ENCODE measurements around the gene NTM.

Gene NTM

GRCh38 chr11:131917634-131918384, 547.4 kb downstream of the NTM start:
- DNase-seq (ENCODE audit: low spot score): no peak

- DNase-seq (ENCODE audit: low spot score): no peak
These were observed 548.2 kb downstream of the NTM start for GRCh38 chr11:131918663-131919062.

GRCh38 chr11:131922220-131922619, 551.8 kb downstream of the NTM start:
- DNase-seq (ENCODE audit: low spot score): no peak

GRCh38 chr11:131923309-131923708, 552.9 kb downstream of the NTM start:
- DNase-seq (ENCODE audit: low spot score): no peak

GRCh38 chr11:131924001-131924400, 553.6 kb downstream of the NTM start:
- no peak for DNase-seq (ENCODE audit: low spot score)

- DNase-seq (ENCODE audit: low spot score): no peak
These were observed 554.2 kb downstream of the NTM start for GRCh38 chr11:131924457-131925201.

GRCh38 chr11:131925829-131926228, 555.4 kb downstream of the NTM start:
- no peak for DNase-seq (ENCODE audit: low spot score)

GRCh38 chr11:131928992-131929391, 558.6 kb downstream of the NTM start:
- no peak for DNase-seq (ENCODE audit: low spot score)

- no peak for DNase-seq (ENCODE audit: low spot score)
These were observed 562.3 kb downstream of the NTM start for GRCh38 chr11:131932584-131933325.

GRCh38 chr11:131934006-131934405, 563.6 kb downstream of the NTM start:
- no peak for DNase-seq (ENCODE audit: low spot score)

- DNase-seq (ENCODE audit: low spot score): no peak
These were observed 567.9 kb downstream of the NTM start for GRCh38 chr11:131938351-131938751.

GRCh38 chr11:131940126-131940525, 569.7 kb downstream of the NTM start:
- no peak for DNase-seq (ENCODE audit: low spot score)

GRCh38 chr11:131942878-131943277, 572.5 kb downstream of the NTM start:
- no peak for DNase-seq (ENCODE audit: low spot score)

- DNase-seq (ENCODE audit: low spot score): no peak
These were observed 572.9 kb downstream of the NTM start for GRCh38 chr11:131943295-131943694.

- no peak for DNase-seq (ENCODE audit: low spot score)
These were observed 574.3 kb downstream of the NTM start for GRCh38 chr11:131944736-131945135.

- DNase-seq (ENCODE audit: low spot score): no peak
These were observed 575.3 kb downstream of the NTM start for GRCh38 chr11:131945706-131946105.

- no peak for DNase-seq (ENCODE audit: low spot score)
These were observed 577.1 kb downstream of the NTM start for GRCh38 chr11:131947511-131947910.

- no peak for DNase-seq (ENCODE audit: low spot score)
These were observed 580.7 kb downstream of the NTM start for GRCh38 chr11:131951121-131951520.

GRCh38 chr11:131954146-131954545, 583.7 kb downstream of the NTM start:
- DNase-seq (ENCODE audit: low spot score): no peak

GRCh38 chr11:131955904-131956303, 585.5 kb downstream of the NTM start:
- DNase-seq (ENCODE audit: low spot score): no peak

- no peak for DNase-seq (ENCODE audit: low spot score)
These were observed 586.8 kb downstream of the NTM start for GRCh38 chr11:131957201-131957600.

- no peak for DNase-seq (ENCODE audit: low spot score)
These were observed 587.5 kb downstream of the NTM start for GRCh38 chr11:131957875-131958274.

- no peak for DNase-seq (ENCODE audit: low spot score)
These were observed 592.4 kb downstream of the NTM start for GRCh38 chr11:131962818-131963217.

All from iPS-NIHi11 (cell line).